ENCODE data around the gene CFAP46. TPM values are rescaled to one million over a fixed set of nuclear protein-coding genes. Genes with fewer than 3 reads are reported as not detected.
"Not testable (repeated sequence)": the region's sequence is repeated elsewhere in the genome, so short reads cannot be mapped to it uniquely, and the experiment has no call there.

Gene CFAP46
- total RNA-seq, 2 experiments from 2014 or later = not detected

DNA sequence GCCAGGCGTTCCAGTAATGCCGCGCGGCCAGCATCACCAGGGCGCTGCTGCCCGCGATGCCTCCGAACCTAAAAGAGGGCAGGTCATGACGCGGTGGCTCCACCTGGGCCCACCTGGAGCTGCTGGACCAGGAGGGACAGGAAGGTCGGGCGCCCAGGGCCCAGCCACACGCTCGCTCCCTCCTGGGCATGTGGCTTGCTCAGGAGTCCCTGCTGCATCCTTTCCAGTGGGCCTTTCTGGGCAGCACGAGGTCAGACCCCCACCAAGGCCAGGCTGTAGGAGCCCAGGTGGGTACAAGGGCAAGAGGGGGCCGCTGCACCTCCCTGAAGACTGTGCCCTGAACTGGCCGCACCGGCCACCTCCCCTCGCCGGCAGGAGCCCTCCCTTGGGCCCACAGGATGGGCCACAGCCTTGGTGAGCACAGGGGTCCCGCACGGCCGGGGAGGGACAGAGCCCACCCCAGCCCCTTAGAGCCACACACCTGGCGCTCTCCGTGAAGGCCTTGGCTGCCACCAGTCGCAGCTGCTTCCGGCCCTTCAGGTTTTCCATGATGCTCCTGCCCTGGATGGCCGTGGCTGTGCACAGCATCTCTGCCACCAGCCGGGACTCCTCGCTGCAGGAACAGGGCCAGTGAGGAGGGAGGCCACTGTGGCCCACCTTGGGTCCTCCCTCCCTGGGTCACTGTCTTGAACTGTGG, 43.2 kb downstream of the CFAP46 start:
- H3K27me3 Mint-ChIP-seq (ENCODE audit: low read depth) = peaks cover 14% of the 10 kb centered on the region
- ATAC-seq = no peak
- H3K9me3 Mint-ChIP-seq (ENCODE audit: insufficient read depth) = no peaks in the 10 kb centered on the region
- POLR2A ChIA-PET = no interaction called here
- no peaks in the 10 kb centered on the region for H3K4me1 Mint-ChIP-seq (ENCODE audit: low read depth)
- CTCF ChIA-PET = no interaction called here
- H3K36me3 Mint-ChIP-seq (ENCODE audit: low read depth) = no peaks in the 10 kb centered on the region
- no peak for DNase-seq
- no peak overlapping the region for H3K4me3 Mint-ChIP-seq
- no peak overlapping the region for H3K27ac Mint-ChIP-seq

DNA sequence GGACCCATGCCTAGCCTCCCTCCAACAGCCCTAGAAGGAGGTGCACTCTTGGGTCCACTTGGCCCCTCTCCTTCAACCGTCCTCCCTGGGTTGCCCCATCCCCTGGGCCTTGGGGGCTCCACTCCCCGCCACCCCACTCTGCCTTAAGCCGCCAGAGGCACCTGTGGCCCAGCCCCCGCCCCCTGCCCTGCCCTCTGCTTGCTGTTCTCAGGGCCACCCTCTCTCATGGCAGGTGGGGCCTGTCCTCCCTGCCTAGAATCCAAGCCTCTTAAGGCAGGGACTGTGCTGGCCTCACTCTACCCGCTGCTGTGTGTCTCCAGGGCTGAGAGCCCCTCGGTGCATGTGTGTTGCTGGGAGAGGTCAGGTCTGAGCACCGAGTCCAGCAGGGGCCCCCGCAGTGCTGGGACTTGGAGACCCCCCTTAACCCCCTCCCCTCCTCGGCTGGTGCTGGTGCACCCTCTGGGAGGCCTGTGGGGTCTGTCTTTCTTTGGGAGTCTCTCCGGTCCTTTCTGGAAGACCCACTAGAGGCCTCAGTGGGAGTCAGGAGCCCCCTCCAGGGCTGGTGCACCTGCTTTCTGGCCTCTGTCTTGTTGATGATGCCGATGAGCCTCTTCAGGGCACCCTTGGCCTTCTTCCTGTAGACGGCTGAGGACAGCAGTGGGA, 43.8 kb downstream of the CFAP46 start:
- Mint-ChIP-seq H3K4me3 (no peak overlapping the region), H3K27ac (no peak overlapping the region), H3K36me3 (ENCODE audit: low read depth) (no peaks in the 10 kb centered on the region), H3K9me3 (ENCODE audit: insufficient read depth) (no peaks in the 10 kb centered on the region), H3K4me1 (ENCODE audit: low read depth) (no peaks in the 10 kb centered on the region), H3K27me3 (ENCODE audit: low read depth) (peaks cover 17% of the 10 kb centered on the region)
- ChIA-PET POLR2A (no interaction called here), CTCF (no interaction called here)
- DNase-seq (no peak), ATAC-seq (peak; percentile 5)

DNA sequence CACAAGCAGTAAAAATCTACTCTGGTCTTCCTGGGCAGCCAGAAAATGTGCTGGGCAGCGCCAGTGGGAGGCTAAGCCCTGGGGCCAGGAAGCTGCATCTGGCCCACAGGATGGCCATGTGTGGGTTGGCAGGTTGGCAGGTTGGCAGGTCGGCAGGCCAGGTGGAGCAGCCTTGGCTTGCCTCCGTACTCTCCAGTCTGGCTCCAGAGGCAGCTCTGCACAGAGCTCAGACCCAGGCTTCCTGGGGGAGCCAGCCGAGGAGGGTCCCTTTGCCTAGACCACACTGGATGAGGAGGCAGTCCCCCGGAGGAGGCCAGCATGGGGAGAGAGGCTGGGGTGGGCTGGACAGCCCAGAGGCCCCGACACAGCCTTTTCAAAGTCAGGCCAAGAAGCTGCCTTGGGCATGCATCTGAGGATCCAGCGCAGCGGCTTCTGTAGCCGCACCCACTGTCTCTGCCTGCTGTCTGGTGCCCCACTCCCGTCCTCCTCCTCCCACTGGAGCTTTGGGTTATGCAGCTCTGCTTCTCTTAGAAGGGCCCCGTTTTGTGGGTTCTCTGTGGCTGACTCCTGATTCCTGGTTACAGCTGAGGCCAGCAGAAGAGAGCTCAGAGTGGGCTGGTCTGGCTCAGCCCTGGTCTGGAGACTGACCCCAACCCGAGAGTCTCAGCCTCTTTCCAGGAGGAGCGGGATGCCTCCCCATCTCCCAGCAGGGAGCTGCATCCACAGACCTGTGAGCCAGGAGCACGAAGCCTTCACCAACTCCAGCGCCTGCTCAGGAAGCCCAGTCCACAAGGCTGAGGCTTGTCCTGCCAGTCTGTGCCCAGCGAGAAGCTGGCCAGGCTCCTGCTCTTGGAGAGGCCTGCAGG, 44.6 kb downstream of the CFAP46 start:
- peaks cover 20% of the 10 kb centered on the region for H3K27me3 Mint-ChIP-seq (ENCODE audit: low read depth)
- H3K36me3 Mint-ChIP-seq (ENCODE audit: low read depth) = no peaks in the 10 kb centered on the region
- no peak overlapping the region for H3K27ac Mint-ChIP-seq
- H3K4me3 Mint-ChIP-seq = no peak overlapping the region
- no peak for ATAC-seq
- CTCF ChIA-PET = no interaction called here
- POLR2A ChIA-PET = no interaction called here
- H3K9me3 Mint-ChIP-seq (ENCODE audit: insufficient read depth) = no peaks in the 10 kb centered on the region
- no peaks in the 10 kb centered on the region for H3K4me1 Mint-ChIP-seq (ENCODE audit: low read depth)
- DNase-seq = no peak

DNA sequence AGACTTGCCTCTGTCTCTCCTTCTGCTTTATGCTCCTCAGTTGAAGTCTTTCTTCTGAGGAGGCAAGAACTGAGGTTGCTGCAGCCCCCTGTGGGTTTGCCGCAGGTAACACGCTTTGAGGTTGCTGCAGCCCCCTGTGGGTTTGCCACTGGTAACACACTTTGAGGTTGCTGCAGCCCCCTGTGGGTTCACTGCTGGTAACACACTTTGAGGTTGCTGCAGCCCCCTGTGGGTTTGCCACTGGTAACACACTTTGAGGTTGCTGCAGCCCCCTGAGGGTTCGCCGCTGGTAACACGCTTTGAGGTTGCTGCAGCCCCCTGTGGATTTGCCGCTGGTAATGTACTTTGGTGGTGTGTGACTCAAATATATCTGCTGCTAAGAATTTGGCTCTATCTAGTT, 48.6 kb downstream of the CFAP46 start:
- DNase-seq; POLR2A ChIA-PET; ATAC-seq; CTCF ChIA-PET; H3K36me3 Mint-ChIP-seq (ENCODE audit: low read depth); H3K27ac Mint-ChIP-seq; H3K9me3 Mint-ChIP-seq (ENCODE audit: insufficient read depth); H3K4me1 Mint-ChIP-seq (ENCODE audit: low read depth); H3K4me3 Mint-ChIP-seq: not testable (repeated sequence)
- H3K27me3 Mint-ChIP-seq (ENCODE audit: low read depth) = peaks cover 24% of the 10 kb centered on the region

DNA sequence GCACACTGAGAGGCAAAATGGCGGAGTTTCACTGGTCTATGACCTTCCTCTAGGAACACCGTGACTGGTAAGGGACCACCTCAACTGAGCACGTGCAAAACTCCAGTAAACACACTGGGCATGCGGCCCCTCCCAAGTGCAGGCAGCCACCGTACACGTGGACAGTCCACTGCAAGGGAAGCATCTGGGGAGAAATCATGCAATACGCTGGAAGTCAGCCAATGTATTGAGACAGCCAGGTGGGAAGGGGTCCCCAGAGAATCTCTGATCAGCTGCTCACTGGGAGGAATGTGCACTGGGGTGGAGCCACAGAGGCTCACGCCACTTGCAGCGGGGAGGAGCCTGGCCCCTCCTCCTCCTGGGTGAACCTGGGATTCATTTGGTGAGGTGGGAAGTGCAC, 49.3 kb downstream of the CFAP46 start:
- DNase-seq (no peak), ATAC-seq (no peak)
- ChIA-PET CTCF (no interaction called here), POLR2A (no interaction called here)
- peaks cover 24% of the 10 kb centered on the region for H3K27me3 Mint-ChIP-seq (ENCODE audit: low read depth)
- H3K4me3 Mint-ChIP-seq = no peak overlapping the region
- no peaks in the 10 kb centered on the region for H3K36me3 Mint-ChIP-seq (ENCODE audit: low read depth)
- H3K9me3 Mint-ChIP-seq (ENCODE audit: insufficient read depth) = no peaks in the 10 kb centered on the region
- no peak overlapping the region for H3K27ac Mint-ChIP-seq
- H3K4me1 Mint-ChIP-seq (ENCODE audit: low read depth) = no peaks in the 10 kb centered on the region

DNA sequence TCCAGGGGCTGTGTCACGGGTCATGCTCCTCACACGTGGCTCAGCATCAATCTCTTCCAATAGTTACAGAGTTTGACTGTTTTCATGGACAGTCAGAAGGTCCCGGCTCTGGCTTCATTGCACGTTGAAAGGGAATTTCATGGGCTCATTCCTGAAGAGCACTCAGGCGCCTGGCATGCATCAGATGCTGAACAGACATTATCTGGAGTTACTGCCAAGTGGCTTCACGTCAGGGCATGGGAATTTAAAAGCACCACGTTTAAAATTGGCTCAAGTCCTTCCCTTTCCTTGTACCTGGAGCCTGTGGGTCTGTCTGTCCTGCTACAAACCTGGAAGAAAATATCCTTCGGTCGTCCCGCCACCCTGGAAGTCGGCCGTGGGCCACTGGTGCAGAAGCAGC, 50.4 kb downstream of the CFAP46 start:
- no peak for DNase-seq
- Mint-ChIP-seq H3K9me3 (ENCODE audit: insufficient read depth) (no peaks in the 10 kb centered on the region), H3K27ac (no peak overlapping the region), H3K27me3 (ENCODE audit: low read depth) (peaks cover 23% of the 10 kb centered on the region), H3K4me1 (ENCODE audit: low read depth) (no peaks in the 10 kb centered on the region), H3K36me3 (ENCODE audit: low read depth) (no peaks in the 10 kb centered on the region), H3K4me3 (no peak overlapping the region)
- ChIA-PET POLR2A (no interaction called here), CTCF (no interaction called here)
- no peak for ATAC-seq

DNA sequence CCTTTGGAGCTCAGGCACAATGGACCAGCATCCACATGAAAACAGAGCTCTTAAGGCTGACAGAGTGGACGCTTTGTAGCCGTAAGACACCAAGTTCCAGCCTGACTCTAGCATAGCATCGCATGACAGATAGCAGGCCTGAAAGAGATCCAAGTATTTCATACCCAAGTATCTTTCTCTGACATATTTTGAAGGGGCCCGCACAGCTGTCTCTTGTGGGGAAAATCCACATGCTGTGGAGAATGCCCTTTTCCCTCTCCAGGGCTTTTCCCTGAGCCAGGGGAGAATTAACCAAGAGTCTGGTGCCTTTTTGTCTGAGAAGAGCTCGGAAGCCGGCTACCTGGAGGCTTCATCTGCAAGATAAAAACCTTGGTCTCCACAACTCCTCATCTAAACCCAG, 51.0 kb downstream of the CFAP46 start:
- H3K27me3 Mint-ChIP-seq (ENCODE audit: low read depth) = peaks cover 21% of the 10 kb centered on the region
- no peaks in the 10 kb centered on the region for H3K36me3 Mint-ChIP-seq (ENCODE audit: low read depth)
- no peak for ATAC-seq
- ChIA-PET POLR2A (no interaction called here), CTCF (no interaction called here)
- no peak overlapping the region for H3K4me3 Mint-ChIP-seq
- no peaks in the 10 kb centered on the region for H3K9me3 Mint-ChIP-seq (ENCODE audit: insufficient read depth)
- no peak for DNase-seq
- no peak overlapping the region for H3K27ac Mint-ChIP-seq
- no peaks in the 10 kb centered on the region for H3K4me1 Mint-ChIP-seq (ENCODE audit: low read depth)

DNA sequence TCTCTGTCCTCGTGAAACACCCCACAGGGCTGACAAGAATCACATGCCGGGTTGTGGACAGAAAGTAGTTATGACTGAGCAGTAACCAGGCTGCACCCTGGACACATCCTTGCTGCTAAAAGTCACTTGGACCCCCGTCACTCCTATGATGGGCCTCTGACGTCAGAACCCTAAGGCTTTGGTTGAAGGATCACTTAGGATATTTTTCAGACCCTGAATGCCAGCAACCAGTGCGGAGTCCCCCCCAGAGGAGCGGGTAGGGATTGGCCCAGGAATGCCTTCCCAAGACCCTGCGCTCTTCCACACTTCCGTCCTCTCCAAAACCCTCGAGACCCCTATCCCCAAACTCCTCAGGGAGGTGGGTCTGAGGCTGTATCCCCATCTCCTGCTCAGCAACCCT, 52.1 kb downstream of the CFAP46 start:
- Mint-ChIP-seq H3K27me3 (ENCODE audit: low read depth) (peaks cover 20% of the 10 kb centered on the region), H3K36me3 (ENCODE audit: low read depth) (no peaks in the 10 kb centered on the region), H3K4me1 (ENCODE audit: low read depth) (no peaks in the 10 kb centered on the region), H3K4me3 (no peak overlapping the region), H3K9me3 (ENCODE audit: insufficient read depth) (no peaks in the 10 kb centered on the region), H3K27ac (no peak overlapping the region)
- no peak for ATAC-seq
- CTCF ChIA-PET = no interaction called here
- DNase-seq = no peak
- POLR2A ChIA-PET = no interaction called here

DNA sequence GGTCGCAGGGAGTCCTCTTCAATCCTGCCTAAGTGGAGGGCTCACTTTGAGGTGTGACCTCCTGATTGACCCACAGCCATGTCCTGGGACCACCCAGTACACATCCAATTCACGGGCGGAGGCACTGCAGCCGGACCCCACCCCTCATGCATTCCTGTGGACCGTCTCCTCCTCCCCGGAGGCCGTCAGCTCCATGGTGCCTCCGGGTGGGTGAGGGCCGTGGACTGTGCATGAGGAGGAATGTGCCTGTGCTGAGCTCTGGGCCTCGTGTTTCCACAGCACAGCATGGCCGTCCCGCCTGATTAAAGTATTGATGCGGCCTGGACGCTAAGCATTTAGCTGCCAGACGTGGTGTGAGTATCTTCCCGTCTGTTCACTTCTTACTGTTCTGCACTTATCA, 52.8 kb downstream of the CFAP46 start:
- no peaks in the 10 kb centered on the region for H3K4me1 Mint-ChIP-seq (ENCODE audit: low read depth)
- ATAC-seq (no peak), DNase-seq (no peak)
- no peak overlapping the region for H3K27ac Mint-ChIP-seq
- ChIA-PET POLR2A (no interaction called here), CTCF (no interaction called here)
- no peak overlapping the region for H3K4me3 Mint-ChIP-seq
- H3K36me3 Mint-ChIP-seq (ENCODE audit: low read depth) = no peaks in the 10 kb centered on the region
- no peaks in the 10 kb centered on the region for H3K9me3 Mint-ChIP-seq (ENCODE audit: insufficient read depth)
- H3K27me3 Mint-ChIP-seq (ENCODE audit: low read depth) = peaks cover 12% of the 10 kb centered on the region

DNA sequence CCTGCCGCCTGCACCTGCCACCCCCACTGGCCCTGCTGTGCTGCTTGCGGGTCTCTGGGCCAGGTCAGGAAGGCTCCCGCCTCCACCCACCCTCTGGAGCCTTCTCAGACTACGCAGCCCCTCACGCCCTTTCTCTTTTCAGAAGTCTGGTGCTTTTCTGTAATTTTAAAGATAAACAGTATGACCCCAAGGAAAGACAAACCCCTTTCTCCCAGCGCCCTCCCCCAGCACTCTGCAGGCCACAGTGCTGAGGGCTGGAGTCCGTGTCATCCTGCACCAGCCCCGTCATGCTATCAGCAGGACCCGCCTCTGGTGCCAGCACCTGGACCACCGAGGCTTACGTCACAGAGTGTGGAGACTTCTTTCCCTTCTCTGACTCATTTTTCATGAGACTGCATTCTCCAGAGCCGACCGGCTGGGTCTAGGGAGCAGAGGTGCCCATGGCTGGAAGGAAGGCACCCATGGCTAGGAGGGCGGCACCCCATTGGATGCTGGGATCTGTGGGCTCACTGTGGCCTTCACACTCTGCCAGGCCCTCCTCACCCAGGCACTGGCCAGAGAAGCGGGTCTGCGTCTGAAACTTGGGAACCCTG, 53.4 kb downstream of the CFAP46 start:
- Mint-ChIP-seq H3K27ac (no peak overlapping the region), H3K4me1 (ENCODE audit: low read depth) (no peaks in the 10 kb centered on the region), H3K27me3 (ENCODE audit: low read depth) (peaks cover 7% of the 10 kb centered on the region), H3K4me3 (no peak overlapping the region), H3K9me3 (ENCODE audit: insufficient read depth) (no peaks in the 10 kb centered on the region), H3K36me3 (ENCODE audit: low read depth) (no peaks in the 10 kb centered on the region)
- no peak for ATAC-seq
- ChIA-PET POLR2A (no interaction called here), CTCF (no interaction called here)
- no peak for DNase-seq

DNA sequence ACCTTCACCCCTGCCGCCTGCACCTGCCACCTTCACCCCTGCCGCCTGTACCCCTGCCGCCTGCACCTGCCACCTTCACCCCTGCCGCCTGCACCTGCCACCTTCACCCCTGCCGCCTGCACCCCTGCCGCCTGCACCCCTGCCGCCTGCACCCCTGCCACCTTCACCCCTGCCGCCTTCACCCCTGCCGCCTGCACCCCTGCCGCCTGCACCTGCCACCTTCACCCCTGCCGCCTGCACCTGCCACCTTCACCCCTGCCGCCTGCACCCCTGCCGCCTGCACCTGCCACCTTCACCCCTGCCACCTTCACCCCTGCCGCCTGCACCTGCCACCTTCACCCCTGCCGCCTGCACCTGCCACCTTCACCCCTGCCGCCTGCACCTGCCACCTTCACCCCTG, 53.9 kb downstream of the CFAP46 start:
- H3K27ac Mint-ChIP-seq; CTCF ChIA-PET; H3K4me3 Mint-ChIP-seq; H3K36me3 Mint-ChIP-seq (ENCODE audit: low read depth); H3K4me1 Mint-ChIP-seq (ENCODE audit: low read depth); POLR2A ChIA-PET; H3K9me3 Mint-ChIP-seq (ENCODE audit: insufficient read depth); ATAC-seq; H3K27me3 Mint-ChIP-seq (ENCODE audit: low read depth); DNase-seq: not testable (repeated sequence)
